Adipose tissue (tissue), 3 donors: ENCODE data around the gene MAP3K9. TPM values are rescaled to one million over a fixed set of nuclear protein-coding genes. Genes with fewer than 3 reads are reported as not detected.
"Not testable (repeated sequence)": the region's sequence is repeated elsewhere in the genome, so short reads cannot be mapped to it uniquely, and the experiment has no call there.

Experiments
- H3K27ac ChIP-seq: one replicate; pipeline ENCODE4 v1.5.1; 2013; ENCODE audit warnings: low read depth, low read length
- WGBS, 3 donors: extraction: QIAGEN DNeasy Blood & Tissue Kit; methylation state at CpG; one replicate each; pipeline ENCODE4 v1.1.7; 2013; 5-methylcytosine and 5-hydroxymethylcytosine counted together
- polyA plus RNA-seq, 3 donors: library from polyadenylated mRNA; stranded (reverse); fragments of 200-250 nt; gene quantifications; one replicate each; pipeline ENCODE4 v1.2.3, GENCODE V29; 2013
- donor health status: healthy with polysubstance abuse.
- donor health status: Bipolar disorder and iron deficiency.
- donor health status: healthy.

The MAP3K9 gene
- polyA plus RNA-seq, 3 donors = 0.22 to 1.4 (median 0.24) TPM

GRCh38 chr14:70711451-70711850 lies 97.9 kb downstream of the MAP3K9 start:
- H3K27ac ChIP-seq = no peak overlapping the region
- 93 to 100% (median 98%) methylated on average over 1 of the region's 1 CpG for WGBS, 3 donors

DNA sequence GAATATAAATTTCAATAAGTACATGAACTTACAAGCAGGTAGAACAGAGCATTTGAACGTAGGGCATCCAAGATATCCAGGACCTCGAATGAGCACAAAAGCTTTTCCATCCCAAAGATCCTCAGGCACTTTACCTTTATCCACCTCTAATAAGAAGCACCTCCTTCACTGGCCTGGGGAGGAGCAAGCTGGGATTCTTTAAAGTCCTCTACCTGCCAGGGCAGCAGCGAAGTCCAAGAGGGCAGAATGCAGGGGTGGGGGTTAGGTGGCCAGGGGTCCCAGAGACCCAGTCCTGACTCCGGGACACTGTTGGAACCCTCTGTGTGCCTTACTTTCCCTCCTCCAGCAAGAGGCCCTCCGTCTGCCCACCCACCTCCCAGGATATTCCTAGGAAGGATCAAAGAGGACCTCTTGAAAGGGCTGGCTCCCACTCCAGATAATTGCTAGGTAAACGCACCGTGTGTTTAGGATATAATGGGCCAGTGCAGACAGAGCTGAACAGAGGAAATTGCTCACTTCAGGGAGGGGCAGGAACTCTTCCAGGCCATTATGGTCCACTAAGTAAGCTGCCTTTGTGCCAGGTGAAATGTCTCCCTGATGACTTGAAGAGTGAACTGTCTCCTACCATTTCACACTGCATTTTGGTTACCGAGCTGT lies 99.5 kb downstream of the MAP3K9 start:
- WGBS, 3 donors = 65 to 68% (median 66%) methylated on average over 8 of the region's 8 CpGs
- H3K27ac ChIP-seq = no peak overlapping the region

- H3K27ac ChIP-seq = no peak overlapping the region
- 82 to 83% (median 83%) methylated on average over 15 of the region's 15 CpGs for WGBS, 3 donors
Measured at GRCh38 chr14:70708717-70709570, 100.4 kb downstream of the MAP3K9 start.

DNA sequence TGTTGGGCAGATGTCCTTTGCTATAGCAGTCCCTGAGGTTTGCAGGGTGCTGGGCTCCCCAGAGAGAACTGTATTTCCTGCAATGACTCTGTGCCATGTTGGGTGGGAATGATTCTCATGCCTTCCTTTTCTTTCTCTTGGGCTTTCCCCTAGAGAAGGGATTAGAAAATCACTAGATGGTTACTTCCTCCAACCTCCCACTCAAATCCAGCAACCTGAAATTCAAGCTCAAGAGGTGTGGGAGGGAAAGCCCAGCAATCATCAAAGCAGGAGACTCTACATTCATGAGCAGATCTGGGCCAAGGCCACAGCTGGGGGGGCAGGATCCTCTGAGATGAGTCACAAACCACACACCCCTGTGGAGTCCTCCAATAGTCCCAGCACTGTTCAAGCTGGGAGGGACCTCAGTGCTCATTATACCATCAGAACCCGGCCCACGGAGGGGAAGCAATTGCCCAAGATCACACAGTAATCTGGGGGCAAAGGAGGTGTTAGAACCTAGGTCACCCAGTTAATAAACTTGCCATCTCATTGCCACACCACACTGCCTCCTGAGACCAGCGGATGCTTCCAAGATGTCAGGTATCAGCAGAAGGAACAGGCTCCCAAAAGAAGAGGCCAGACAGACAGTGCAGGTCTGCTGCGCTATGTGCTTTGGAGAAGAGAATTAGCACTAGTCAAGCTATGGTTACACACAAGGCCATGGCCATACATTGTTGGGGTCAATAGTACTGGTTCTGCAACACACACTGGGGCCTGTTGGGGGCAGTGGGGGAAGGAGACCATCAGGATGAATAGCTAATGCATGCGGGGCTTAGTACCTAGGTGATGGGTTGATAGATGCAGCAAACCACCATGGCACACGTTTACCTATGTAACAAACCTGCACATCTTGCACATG lies 101.9 kb downstream of the MAP3K9 start:
- H3K27ac ChIP-seq = no peak overlapping the region
- 73 to 87% (median 74%) methylated on average over 6 of the region's 6 CpGs for WGBS, 3 donors

DNA sequence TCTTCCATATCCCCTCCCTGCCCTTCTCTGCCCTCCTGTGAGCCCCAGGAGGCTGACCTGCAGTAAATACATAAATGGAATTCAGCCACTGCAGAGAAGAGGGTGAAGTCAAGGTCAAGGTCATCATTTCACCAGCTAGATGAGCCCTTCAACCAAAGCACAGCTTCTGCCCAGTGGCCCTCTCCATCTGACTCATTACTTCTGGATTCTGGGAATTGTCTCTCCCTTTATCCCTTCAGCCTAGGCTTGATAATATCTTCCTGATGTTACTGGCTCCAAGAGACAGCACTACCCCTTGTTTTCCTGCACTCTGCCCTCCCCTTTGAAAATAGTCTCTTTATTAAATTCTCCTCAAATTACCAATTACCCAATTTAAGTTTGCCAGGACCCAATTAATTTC lies 103.1 kb downstream of the MAP3K9 start:
- no peak overlapping the region for H3K27ac ChIP-seq

- 78 to 94% (median 92%) methylated on average over 1 of the region's 1 CpG for WGBS, 3 donors
- no peak overlapping the region for H3K27ac ChIP-seq
Measured at GRCh38 chr14:70704960-70705359, 104.4 kb downstream of the MAP3K9 start.

DNA sequence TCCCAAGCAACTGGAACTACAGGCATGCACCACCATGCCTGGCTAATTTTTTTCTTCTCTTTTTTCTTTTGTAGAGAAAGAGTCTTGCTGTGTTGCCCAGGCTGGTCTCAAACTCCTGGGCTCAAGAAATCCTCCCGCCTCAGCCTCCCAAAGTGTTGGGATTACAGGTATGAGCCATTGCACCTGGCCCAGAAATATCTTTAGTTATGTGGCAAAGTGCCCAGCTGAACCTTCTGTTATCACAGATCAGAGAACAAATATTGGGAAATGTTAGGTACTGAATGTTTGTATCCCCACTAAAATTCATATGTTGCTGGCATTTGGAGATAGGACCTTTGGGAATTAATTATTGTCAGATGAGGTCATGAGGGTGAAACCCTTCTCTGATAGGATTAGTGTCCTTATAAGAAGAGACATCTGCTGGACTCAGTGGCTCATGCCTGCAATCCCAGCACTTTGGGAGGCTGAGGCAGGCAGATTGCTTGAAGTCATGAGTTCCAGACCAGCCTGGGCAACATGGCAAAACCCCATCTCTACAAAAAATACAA lies 105.6 kb downstream of the MAP3K9 start:
- WGBS, 3 donors = 63 to 87% (median 84%) methylated on average over 1 of the region's 1 CpG
- H3K27ac ChIP-seq = not testable (repeated sequence)

DNA sequence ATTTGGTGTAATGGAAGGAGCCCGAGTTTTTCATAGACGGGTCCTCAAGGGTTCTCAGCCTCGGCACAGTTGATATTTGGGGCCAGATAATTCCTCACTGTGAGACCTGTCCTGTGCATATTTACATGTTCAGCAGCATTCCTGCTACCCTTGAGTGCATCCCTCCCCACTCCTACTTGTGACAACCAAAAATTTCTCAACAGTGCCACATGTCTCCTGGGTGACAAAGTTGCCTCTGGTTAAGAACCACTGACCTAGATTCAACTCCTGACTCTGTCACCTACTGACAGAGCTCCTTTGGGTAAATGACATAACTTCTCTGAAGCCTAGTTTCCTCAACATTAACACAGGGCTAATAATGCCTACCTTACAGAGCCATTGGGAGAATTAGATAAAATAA lies 107.2 kb downstream of the MAP3K9 start:
- WGBS, 3 donors = 61 to 87% (median 86%) methylated on average over 3 of the region's 3 CpGs
- no peak overlapping the region for H3K27ac ChIP-seq

- no peak overlapping the region for H3K27ac ChIP-seq
Measured at GRCh38 chr14:70701610-70702009, 107.7 kb downstream of the MAP3K9 start.

DNA sequence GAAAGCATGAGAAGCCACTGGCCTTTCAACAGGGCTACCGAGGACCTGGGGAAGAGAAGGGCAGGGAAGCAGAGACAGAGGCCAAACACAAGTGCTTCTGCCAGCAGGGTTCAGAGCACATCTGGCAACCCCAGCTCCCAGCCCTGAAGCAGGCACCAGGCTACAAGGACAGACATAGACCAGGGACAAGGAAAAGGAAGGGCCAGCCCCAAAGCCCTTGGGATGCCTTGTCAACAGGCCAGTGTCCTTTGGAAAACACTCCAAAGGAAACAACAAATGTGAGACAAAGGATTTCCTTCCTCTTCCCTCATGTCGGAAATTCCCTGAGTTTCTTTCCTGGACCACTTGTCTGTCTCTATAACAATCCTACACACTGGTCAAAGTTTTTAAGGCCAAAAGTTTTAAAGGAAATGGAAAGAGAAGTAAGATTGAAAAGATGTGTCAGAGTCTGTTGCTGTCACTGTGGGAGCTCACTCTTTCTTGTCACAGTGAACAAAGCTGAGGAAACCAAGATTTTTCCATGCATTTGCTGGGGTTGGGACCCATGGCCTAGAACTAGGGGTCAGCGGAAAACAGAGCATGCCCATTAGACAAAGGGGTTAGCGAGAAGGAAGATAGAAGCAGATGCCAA lies 108.2 kb downstream of the MAP3K9 start:
- 68 to 79% (median 75%) methylated on average over 4 of the region's 4 CpGs for WGBS, 3 donors
- no peak overlapping the region for H3K27ac ChIP-seq

- 82 to 87% (median 87%) methylated on average over 5 of the region's 5 CpGs for WGBS, 3 donors
Measured at GRCh38 chr14:70699646-70700045, 109.7 kb downstream of the MAP3K9 start.

GRCh38 chr14:70698288-70698687 lies 111.0 kb downstream of the MAP3K9 start:
- no peak overlapping the region for H3K27ac ChIP-seq
- WGBS, 3 donors = 66 to 69% (median 66%) methylated on average over 3 of the region's 3 CpGs

More at GRCh38 chr14:70699646-70700045, 109.7 kb downstream of the MAP3K9 start:
- H3K27ac ChIP-seq = no peak overlapping the region

DNA sequence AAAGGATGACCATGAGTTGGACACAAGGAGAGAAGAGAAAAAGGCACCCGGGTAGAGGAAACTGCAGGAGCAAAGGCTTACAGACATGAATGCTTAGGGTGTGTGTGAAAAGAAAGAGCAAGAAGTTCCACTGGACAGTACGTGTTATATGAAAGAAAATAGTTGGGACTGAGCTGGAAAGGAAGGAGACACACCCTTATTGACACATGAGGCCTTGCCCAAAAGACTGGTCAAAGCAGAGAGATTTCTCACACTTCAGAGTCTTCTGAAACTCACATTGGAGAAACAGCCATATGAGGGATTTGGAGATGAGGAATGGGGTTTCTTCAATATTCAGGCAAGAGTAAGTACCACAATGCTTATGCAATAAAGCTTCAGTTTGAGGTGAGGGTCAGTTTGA lies 111.6 kb downstream of the MAP3K9 start:
- H3K27ac ChIP-seq = no peak overlapping the region
- WGBS, 3 donors = 61 to 75% (median 62%) methylated on average over 2 of the region's 2 CpGs

- WGBS, 3 donors = 56 to 67% (median 59%) methylated on average over 2 of the region's 2 CpGs
- H3K27ac ChIP-seq = no peak overlapping the region
Measured at GRCh38 chr14:70696026-70696425, 113.3 kb downstream of the MAP3K9 start.

- H3K27ac ChIP-seq = no peak overlapping the region
- 83 to 85% (median 85%) methylated on average over 10 of the region's 10 CpGs for WGBS, 3 donors
Measured at GRCh38 chr14:70692210-70692609, 117.1 kb downstream of the MAP3K9 start.

- H3K27ac ChIP-seq = no peak overlapping the region
- WGBS, 3 donors = 80 to 91% (median 82%) methylated on average over 7 of the region's 7 CpGs
Measured at GRCh38 chr14:70685474-70686197, 123.7 kb downstream of the MAP3K9 start.

DNA sequence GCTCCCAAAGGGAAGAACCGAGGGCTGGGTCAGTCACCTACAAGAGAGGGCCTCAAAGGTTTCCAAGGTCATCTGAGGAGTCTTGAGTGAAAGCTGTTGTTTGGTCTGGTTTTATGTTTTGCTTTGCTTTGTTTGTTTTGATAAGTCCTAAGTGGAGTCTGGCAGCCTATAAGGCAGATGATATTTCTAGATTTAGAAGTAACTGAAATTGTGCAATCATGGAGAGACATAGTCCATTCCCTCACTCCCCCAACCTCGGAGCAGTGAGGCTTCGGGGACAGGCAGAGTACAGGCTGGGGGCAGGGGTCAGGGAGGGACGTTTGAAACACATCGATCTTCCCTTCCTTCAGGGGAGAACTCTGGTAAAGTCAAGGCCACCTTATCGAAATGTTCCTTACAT lies 125.3 kb downstream of the MAP3K9 start:
- WGBS, 3 donors = 58 to 64% (median 60%) methylated on average over 6 of the region's 6 CpGs
- no peak overlapping the region for H3K27ac ChIP-seq

- no peak overlapping the region for H3K27ac ChIP-seq
- 95 to 97% (median 97%) methylated on average over 2 of the region's 2 CpGs for WGBS, 3 donors
Measured at GRCh38 chr14:70680748-70681147, 128.6 kb downstream of the MAP3K9 start.
